ENCODE data around the gene NAALADL1.
A peak's percentile ranks its signal among the peaks of the same experiment; 100 is the strongest.

The NAALADL1 gene

DNA sequence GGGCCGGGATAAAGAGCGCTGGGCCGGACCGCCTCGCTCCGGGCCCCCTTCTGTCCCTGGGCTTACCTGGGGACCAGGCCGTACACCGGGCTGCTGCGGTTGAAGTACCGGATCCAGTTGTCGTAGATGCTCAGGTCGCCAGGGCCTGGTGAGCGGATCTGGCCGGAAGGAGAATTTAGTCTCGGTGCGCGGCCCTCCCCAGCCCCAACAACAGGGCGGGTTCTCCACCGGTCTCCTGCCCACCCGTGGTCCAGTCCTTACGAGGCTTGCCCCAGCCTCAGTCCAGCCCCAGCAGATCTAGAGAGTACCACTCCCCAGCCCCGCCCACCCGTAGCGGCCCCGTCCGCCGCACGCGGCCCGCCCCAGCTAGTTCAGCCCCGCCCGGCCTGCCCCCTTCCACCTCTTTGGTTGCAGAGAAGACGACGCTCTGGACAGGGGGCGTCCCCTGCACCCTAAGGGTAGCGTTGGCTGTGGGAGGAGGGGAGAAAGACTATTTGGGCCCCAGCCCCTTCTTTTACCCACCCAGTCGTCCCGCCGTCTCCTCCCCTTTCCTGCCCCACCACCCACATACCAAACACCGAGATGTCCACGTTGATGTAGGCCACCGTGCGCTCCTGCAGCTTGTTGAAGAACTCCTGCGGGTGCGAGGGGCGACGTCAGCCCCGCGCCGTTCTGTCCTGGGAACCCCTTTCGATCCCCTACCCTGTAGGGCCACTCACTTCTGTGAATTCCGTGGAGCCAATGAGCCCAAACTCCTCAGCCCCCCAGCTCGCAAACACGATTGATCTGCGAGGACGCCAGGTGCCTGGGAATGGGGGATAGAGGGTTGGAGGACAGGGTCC lies 10.6 kb downstream of the NAALADL1 start:
- DNase-seq (ENCODE audit: low spot score), result peak; percentile 58
- TF ChIP-seq, protein P1, sequence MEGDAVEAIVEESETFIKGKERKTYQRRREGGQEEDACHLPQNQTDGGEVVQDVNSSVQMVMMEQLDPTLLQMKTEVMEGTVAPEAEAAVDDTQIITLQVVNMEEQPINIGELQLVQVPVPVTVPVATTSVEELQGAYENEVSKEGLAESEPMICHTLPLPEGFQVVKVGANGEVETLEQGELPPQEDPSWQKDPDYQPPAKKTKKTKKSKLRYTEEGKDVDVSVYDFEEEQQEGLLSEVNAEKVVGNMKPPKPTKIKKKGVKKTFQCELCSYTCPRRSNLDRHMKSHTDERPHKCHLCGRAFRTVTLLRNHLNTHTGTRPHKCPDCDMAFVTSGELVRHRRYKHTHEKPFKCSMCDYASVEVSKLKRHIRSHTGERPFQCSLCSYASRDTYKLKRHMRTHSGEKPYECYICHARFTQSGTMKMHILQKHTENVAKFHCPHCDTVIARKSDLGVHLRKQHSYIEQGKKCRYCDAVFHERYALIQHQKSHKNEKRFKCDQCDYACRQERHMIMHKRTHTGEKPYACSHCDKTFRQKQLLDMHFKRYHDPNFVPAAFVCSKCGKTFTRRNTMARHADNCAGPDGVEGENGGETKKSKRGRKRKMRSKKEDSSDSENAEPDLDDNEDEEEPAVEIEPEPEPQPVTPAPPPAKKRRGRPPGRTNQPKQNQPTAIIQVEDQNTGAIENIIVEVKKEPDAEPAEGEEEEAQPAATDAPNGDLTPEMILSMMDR (IDR thresholded peaks at IDR 0.05; ENCODE audit: extremely low read depth, missing control alignments), result no peak

DNA sequence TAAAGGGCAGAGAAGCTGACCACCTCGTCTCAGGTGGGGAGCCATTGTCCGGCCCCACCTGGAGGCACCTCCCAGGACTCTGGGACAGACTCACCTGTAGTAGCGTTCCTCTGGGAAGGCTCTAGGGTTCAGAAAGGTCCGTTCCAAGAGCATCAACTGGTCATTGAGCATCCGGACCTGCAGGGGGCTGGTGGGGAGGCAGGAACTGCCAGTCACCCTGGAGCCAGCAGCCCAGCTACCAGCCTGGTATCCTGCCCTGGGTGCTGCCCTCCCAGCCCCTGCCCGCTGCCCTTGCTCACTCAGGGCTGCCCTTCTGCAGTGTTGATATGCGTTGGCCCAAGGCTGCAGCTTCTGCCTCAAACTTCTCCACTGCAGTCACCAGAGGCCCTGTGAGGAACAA lies 12.6 kb downstream of the NAALADL1 start:
- no peak for DNase-seq (ENCODE audit: low spot score)
- TF ChIP-seq, protein P1 (IDR thresholded peaks at IDR 0.05; ENCODE audit: extremely low read depth, missing control alignments), result no peak

DNA sequence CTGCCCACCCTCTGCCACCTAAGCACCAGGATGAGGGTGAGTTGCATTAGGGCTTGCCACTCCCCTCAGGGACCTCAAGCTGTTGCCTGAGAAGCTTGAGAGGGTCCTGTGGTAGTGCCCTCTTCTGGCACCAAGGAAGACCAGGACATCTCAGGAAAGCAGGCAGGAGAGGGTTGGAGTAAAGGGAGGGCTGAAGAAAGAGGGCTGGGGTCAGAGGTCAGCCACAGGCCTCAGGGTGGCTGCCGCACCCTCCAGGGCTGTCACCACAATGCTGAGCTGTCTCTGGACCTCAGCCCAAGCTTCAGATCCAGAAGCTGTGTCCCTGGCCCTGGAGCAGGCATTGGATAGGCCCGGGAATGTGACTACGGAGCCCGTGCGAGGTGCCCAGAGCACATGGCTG lies 13.3 kb downstream of the NAALADL1 start:
- no peak for DNase-seq (ENCODE audit: low spot score)
- TF ChIP-seq, protein P1 (IDR thresholded peaks at IDR 0.05; ENCODE audit: extremely low read depth, missing control alignments), result no peak

DNA sequence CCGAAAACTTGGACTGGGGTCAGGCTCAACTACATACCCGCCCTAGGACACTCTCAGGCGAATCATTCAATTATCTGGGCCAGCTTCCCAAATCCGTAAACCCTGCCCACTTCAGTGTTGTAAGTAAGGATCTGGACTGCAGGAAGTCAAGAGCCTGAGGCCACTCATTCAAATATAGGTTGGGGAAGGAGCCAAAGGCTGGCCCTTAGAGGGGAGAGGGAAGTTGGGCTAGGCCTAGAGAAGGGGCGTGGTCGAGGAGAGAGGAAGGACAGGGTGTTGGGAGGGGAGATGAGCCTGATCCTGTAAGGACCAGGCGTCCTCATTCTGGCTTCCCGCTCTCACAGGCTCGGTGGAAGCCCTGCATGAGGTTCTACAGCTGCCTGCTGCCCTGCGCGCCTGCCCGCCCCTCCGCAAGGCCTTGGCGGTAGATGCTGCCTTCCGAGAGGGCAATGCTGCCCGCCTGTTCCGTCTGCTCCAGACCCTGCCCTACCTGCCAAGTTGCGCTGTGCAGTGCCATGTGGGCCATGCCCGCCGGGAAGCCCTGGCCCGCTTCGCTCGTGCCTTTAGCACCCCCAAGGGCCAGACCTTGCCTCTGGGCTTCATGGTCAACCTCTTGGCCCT lies 14.4 kb downstream of the NAALADL1 start:
- TF ChIP-seq, protein P1 (IDR thresholded peaks at IDR 0.05; ENCODE audit: extremely low read depth, missing control alignments), result no peak
- no peak for DNase-seq (ENCODE audit: low spot score)

DNA sequence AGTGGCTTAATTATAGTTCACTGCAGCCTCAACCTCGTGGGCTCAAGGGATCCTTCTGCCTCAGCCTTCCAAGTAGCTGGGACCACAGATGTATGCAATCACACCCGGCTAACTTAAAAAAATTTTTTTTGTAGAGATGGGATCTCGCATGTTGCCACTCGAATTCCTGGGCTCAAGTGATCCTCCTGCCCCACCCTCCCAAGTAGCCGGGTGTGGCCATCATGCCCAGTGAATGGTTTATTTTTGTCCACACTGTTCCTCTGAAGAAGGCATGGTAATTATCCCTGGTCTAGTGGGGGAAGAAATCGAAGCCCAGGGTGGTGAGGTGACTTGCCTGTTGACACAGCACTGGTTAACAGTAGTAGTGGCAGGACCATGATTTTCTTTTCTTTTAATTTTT lies 15.5 kb downstream of the NAALADL1 start:
- TF ChIP-seq, protein P1 (IDR thresholded peaks at IDR 0.05; ENCODE audit: extremely low read depth, missing control alignments), result no peak
- DNase-seq (ENCODE audit: low spot score), result no peak

DNA sequence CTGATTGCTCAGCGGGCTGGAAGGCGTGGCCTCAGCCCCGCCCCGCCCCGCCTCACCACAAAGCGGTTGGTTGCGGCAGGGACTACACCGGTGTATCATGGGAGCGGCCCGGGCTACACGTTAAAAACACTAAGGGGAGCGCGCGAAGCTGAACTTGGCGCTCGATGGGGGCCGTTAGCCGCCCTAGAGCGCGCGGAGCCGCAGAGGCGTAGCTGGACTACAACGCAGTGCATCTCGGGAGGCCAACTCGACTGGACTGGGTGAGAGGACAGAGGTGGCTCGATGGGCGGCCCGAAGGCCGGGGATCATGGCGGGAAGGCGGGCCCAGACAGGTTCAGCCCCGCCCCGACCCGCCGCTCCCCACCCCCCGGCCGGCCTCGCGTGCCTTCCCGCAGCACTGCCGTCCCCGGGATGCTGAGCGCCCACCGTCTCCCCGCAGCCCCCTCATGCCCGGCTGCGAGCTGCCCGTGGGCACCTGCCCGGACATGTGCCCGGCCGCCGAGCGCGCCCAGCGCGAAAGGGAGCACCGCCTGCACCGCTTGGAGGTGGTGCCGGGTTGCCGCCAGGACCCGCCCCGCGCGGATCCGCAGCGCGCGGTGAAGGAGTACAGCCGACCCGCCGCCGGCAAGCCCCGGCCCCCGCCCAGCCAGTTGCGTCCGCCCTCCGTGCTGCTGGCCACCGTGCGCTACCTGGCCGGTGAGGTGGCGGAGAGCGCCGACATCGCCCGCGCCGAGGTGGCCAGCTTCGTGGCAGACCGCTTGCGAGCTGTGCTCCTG lies 17.3 kb downstream of the NAALADL1 start, which contains the start of gene SAC3D1:
Gene SAC3D1 (plus strand): TSS at position 364 of the 776 bp plus-strand sequence. CDS start 83 bp downstream, at position 447.
- TF ChIP-seq, protein P1 (IDR thresholded peaks at IDR 0.05; ENCODE audit: extremely low read depth, missing control alignments), result no peak
- peak; percentile 96 for DNase-seq (ENCODE audit: low spot score)

DNA sequence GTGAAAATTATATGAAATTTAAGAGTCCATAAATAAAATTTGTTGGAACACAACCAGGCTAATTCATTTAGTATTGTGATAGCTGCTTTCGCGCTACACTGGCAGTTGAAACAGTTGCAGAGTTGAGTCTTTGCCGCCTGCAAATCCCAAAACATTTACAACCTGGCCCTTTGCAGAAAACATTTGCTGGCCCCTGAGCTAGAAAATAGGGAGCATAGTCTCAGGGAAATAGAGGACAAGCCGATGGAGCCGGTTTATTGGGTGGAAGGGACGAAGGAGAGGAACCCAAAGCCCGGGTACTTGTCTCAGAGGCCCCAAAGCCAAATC lies 17.9 kb downstream of the NAALADL1 start:
- TF ChIP-seq, protein P1 (IDR thresholded peaks at IDR 0.05; ENCODE audit: extremely low read depth, missing control alignments), result no peak
- no peak for DNase-seq (ENCODE audit: low spot score)

All from GM20000 (cell line).